ENCODE results near the gene TNFRSF18.

Gene TNFRSF18

DNA sequence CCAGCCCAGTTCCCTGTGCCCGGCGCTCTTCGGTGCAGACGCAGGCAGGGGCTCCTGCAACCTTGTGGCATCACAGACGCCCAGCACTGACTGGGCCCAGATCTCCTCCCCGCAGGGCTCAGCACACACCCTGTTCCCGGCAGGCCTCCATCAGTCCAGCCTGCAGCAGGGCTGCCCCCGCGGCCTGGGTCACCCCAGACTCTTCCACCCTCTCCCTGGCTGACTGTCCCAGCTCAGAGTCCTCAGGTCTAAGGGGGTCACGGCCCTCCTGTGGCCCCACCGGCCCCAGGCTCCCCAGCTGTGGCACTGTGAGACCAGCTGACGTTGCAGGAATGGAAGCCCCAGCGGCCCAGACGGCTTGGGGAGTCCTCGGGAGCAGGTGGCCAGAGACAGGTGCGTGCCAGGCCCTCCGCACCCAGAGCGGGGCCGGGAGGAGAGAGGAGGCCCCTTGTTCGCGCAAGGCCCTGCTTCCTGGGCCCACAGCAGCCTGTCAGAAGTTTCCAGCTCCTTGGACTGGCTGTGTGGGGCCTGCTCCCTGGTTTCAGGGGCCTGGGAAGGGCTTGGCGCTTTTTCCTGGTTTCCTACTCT, 29.9 kb upstream of the TNFRSF18 start:
- Mint-ChIP-seq H3K9me3 (no peaks in the 10 kb centered on the region), H3K27me3 (peaks cover 1% of the 10 kb centered on the region), H3K27ac (no peak overlapping the region), H3K36me3 (ENCODE audit: low read depth) (peaks cover 11% of the 10 kb centered on the region), H3K4me3 (no peak overlapping the region), H3K4me1 (peaks cover 14% of the 10 kb centered on the region)
- ATAC-seq (no peak), DNase-seq (no peak)

GRCh38 chr1:1235016-1235744, 28.8 kb upstream of the TNFRSF18 start:
- DNase-seq (no peak), ATAC-seq (no peak)
- H3K9me3 Mint-ChIP-seq, result no peaks in the 10 kb centered on the region
- peaks cover 19% of the 10 kb centered on the region for H3K36me3 Mint-ChIP-seq (ENCODE audit: low read depth)
- H3K4me3 Mint-ChIP-seq, result peak overlapping the region; percentile 81
- peaks cover 22% of the 10 kb centered on the region for H3K4me1 Mint-ChIP-seq
- H3K27ac Mint-ChIP-seq, result no peak overlapping the region
- H3K27me3 Mint-ChIP-seq, result peaks cover 1% of the 10 kb centered on the region

DNA sequence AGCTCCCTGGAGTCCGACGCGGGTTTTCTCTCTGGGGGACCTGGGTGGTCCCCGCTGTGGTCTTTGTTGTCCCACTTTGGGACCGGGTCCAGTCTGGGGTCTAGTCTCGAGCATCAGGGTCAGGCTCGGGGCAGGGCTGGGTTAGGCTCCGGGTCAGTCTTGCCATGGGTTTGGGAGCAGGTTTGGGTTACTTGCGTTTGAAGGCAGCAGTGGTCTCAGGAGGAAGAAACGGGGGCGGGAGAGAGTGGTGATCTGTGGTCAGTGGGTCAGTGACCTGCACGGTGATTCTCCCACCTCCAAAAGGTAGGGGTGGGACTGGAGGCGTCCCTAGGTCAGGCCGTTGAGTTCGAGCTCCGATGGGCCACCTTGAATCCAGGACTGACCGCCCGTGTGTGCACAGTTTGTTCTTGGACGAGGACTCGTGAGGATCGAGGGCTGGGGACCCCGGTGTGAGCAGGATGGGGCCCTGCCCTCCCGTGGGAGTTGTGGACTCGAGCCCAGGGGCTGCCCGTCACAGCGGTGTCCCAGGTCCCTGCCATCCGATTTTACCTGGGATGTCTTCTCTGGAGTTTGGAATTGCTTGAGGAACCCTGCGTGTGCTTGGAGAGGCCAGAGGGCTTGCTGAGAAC, 27.9 kb upstream of the TNFRSF18 start:
- Mint-ChIP-seq H3K4me3 (peak overlapping the region; percentile 81), H3K9me3 (no peaks in the 10 kb centered on the region), H3K27ac (peak overlapping the region; percentile 92), H3K36me3 (ENCODE audit: low read depth) (peaks cover 24% of the 10 kb centered on the region), H3K27me3 (peaks cover 1% of the 10 kb centered on the region), H3K4me1 (peaks cover 31% of the 10 kb centered on the region)
- ATAC-seq (no peak), DNase-seq (no peak)

- no peaks in the 10 kb centered on the region for H3K9me3 Mint-ChIP-seq
- ATAC-seq, result no peak
- H3K36me3 Mint-ChIP-seq (ENCODE audit: low read depth), result peaks cover 24% of the 10 kb centered on the region
- DNase-seq, result no peak
- peak overlapping the region; percentile 92 for H3K27ac Mint-ChIP-seq
- peaks cover 35% of the 10 kb centered on the region for H3K4me1 Mint-ChIP-seq
- peak overlapping the region; percentile 81 for H3K4me3 Mint-ChIP-seq
- H3K27me3 Mint-ChIP-seq, result no peaks in the 10 kb centered on the region
Measured at GRCh38 chr1:1233567-1233892, 27.1 kb upstream of the TNFRSF18 start.

- H3K4me1 Mint-ChIP-seq, result peaks cover 35% of the 10 kb centered on the region
- H3K9me3 Mint-ChIP-seq, result no peaks in the 10 kb centered on the region
- DNase-seq (no peak), ATAC-seq (no peak)
- peak overlapping the region; percentile 92 for H3K27ac Mint-ChIP-seq
- H3K4me3 Mint-ChIP-seq, result peak overlapping the region; percentile 81
- H3K36me3 Mint-ChIP-seq (ENCODE audit: low read depth), result peaks cover 24% of the 10 kb centered on the region
- no peaks in the 10 kb centered on the region for H3K27me3 Mint-ChIP-seq
Measured at GRCh38 chr1:1232796-1233566, 26.6 kb upstream of the TNFRSF18 start.

DNA sequence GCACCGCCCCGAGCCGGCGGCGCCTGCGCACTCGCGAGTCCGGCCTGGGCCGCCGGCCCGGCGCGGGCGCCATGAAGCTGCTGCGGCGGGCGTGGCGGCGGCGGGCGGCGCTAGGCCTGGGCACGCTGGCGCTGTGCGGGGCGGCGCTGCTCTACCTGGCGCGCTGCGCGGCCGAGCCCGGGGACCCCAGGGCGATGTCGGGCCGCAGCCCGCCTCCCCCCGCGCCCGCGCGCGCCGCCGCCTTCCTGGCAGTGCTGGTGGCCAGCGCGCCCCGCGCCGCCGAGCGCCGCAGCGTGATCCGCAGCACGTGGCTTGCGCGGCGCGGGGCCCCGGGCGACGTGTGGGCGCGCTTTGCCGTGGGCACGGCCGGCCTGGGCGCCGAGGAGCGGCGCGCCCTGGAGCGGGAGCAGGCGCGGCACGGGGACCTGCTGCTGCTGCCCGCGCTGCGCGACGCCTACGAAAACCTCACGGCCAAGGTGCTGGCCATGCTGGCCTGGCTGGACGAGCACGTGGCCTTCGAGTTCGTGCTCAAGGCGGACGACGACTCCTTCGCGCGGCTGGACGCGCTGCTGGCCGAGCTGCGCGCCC, 25.9 kb upstream of the TNFRSF18 start, which contains the start of gene B3GALT6:
TSS of gene B3GALT6 (plus strand) at position 30 of the 588 bp plus-strand sequence. CDS start at position 72, 42 bp downstream.
- ATAC-seq (no peak), DNase-seq (no peak)
- H3K27me3 Mint-ChIP-seq, result no peaks in the 10 kb centered on the region
- peak within 1 kb of the TSS; percentile 84 for H3K27ac Mint-ChIP-seq
- H3K9me3 Mint-ChIP-seq, result no peaks in the 10 kb centered on the region
- H3K36me3 Mint-ChIP-seq (ENCODE audit: low read depth), result peaks cover 28% of the 10 kb centered on the region
- H3K4me3 Mint-ChIP-seq, result peak within 1 kb of the TSS; percentile 89
- peaks cover 35% of the 10 kb centered on the region for H3K4me1 Mint-ChIP-seq

DNA sequence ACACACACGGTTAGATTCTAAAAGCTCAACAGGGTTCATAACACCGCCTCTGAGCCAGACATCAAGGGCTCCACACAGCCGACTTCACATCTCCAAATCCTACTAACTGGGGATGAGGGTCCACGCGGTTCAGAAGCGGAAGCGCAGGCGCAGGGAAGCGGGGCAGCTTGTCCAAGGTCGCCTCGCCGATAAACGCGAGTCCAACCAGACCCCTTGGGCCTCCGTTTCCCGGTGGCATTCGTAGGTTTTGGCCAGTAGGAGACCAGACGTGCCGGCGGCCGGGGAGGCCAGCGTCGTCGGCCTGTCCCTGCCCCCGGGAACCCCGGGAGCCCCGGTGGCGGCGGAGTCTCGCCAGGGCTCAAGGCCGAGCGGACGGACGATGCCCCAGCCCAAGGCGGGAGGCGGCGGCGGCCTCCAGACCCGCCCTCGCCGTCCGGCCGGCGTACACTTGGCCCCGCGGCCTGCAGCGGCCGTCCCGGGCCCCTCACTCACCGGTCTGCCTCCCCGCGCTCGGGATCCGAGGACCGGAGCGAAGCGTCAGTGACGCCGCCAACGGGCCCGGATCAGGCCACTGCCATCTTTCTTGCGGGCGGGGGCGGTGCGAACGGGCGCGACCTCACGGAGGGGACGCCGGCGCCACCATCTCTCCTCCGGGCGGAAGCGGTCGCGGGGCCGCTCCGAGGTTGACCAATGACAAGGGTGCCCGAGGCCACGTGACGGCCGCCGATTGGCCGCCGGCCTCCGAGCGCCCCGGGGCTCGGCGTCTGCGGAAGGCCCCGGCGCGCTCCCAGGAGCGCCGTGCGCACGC, 25.2 kb upstream of the TNFRSF18 start, which contains the start of gene SDF4:
TSS of gene SDF4 (minus strand) at position 602 of the 808 bp plus-strand sequence. CDS start 3,229 bp downstream, outside the sequence.
- Mint-ChIP-seq H3K9me3 (no peaks in the 10 kb centered on the region), H3K27me3 (no peaks in the 10 kb centered on the region), H3K4me3 (peak within 1 kb of the TSS; percentile 89), H3K4me1 (peaks cover 35% of the 10 kb centered on the region), H3K36me3 (ENCODE audit: low read depth) (peaks cover 28% of the 10 kb centered on the region), H3K27ac (peak within 1 kb of the TSS; percentile 84)
- peak; percentile 98 for DNase-seq
- peak; percentile 92 for ATAC-seq

DNA sequence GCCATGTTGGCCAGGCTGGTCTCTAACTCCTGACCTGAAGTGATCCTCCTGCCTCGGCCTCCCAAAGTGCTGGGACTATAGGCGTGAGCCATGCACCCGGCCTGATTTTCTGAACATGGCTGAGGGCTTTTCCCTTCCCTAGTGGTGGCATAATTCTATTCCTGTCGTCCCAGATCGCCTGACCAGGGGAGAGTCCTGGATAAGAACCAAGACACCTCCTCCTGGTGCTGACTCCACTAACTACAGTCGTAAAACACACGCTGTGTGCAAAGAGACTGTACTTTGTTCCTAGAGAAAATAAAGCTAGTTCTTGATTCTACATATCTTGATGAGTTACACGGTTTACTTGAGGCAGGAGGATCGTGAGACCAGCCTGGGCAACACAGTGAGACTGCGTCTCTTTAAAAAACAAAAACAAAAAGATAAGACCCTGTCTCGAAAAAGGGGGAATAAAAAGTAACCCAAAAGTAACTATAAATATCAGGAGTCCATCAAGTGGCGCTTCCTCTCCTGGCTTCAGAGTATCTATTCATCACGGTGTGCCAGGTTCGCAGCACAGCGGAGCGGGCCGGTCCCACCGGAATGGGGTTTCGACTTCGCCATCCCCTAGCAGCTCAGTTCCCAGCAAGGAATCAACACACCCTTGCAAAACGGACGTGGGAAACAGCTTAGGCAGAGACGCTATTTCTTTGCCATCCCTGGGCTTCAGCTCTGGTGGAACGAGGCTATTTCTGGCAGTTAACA, 24.4 kb upstream of the TNFRSF18 start:
- no peak for ATAC-seq
- H3K27me3 Mint-ChIP-seq, result no peaks in the 10 kb centered on the region
- peak; percentile 31 for DNase-seq
- H3K27ac Mint-ChIP-seq, result peak overlapping the region; percentile 84
- peaks cover 37% of the 10 kb centered on the region for H3K4me1 Mint-ChIP-seq
- H3K9me3 Mint-ChIP-seq, result no peaks in the 10 kb centered on the region
- peaks cover 28% of the 10 kb centered on the region for H3K36me3 Mint-ChIP-seq (ENCODE audit: low read depth)
- H3K4me3 Mint-ChIP-seq, result peak overlapping the region; percentile 89

- H3K27me3 Mint-ChIP-seq, result no peaks in the 10 kb centered on the region
- no peaks in the 10 kb centered on the region for H3K9me3 Mint-ChIP-seq
- DNase-seq, result no peak
- H3K4me3 Mint-ChIP-seq, result peak overlapping the region; percentile 89
- ATAC-seq, result no peak
- peak overlapping the region; percentile 78 for H3K27ac Mint-ChIP-seq
- H3K36me3 Mint-ChIP-seq (ENCODE audit: low read depth), result peaks cover 31% of the 10 kb centered on the region
- peaks cover 38% of the 10 kb centered on the region for H3K4me1 Mint-ChIP-seq
Measured at GRCh38 chr1:1229770-1230169, 23.4 kb upstream of the TNFRSF18 start.

GRCh38 chr1:1228596-1229321, 22.4 kb upstream of the TNFRSF18 start:
- no peaks in the 10 kb centered on the region for H3K9me3 Mint-ChIP-seq
- peaks cover 26% of the 10 kb centered on the region for H3K36me3 Mint-ChIP-seq (ENCODE audit: low read depth)
- no peak overlapping the region for H3K27ac Mint-ChIP-seq
- DNase-seq (no peak), ATAC-seq (no peak)
- peaks cover 28% of the 10 kb centered on the region for H3K4me1 Mint-ChIP-seq
- no peaks in the 10 kb centered on the region for H3K27me3 Mint-ChIP-seq
- H3K4me3 Mint-ChIP-seq, result no peak overlapping the region

- H3K36me3 Mint-ChIP-seq (ENCODE audit: low read depth), result peaks cover 25% of the 10 kb centered on the region
Measured at GRCh38 chr1:1228187-1228586, 21.8 kb upstream of the TNFRSF18 start.

DNA sequence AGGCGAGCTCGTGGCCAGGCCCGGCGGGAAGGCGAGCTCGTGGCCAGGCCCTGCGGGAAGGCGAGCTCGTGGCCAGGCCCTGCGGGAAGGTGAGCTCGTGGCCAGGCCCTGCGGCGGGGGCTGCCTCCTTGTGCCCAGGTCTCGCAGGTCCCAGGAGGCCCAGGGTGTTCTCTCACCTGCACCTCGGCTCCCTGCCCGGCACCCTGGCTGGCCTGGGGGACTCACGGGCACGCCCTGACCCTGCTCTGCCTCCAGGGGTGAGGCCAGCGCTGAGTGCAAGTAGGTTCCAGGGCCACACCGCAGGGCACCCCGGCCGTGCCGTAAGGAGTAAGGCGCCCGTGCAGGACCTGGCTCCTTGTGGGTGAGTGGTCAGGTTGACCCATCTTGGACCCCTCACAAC, 21.0 kb upstream of the TNFRSF18 start:
- no peak for ATAC-seq
- Mint-ChIP-seq H3K4me3 (no peak overlapping the region), H3K27me3 (no peaks in the 10 kb centered on the region), H3K36me3 (ENCODE audit: low read depth) (peaks cover 31% of the 10 kb centered on the region), H3K27ac (no peak overlapping the region), H3K9me3 (no peaks in the 10 kb centered on the region), H3K4me1 (peaks cover 24% of the 10 kb centered on the region)
- no peak for DNase-seq

More at GRCh38 chr1:1228187-1228586, 21.8 kb upstream of the TNFRSF18 start:
- ATAC-seq (no peak), DNase-seq (no peak)
- no peak overlapping the region for H3K27ac Mint-ChIP-seq
- H3K4me1 Mint-ChIP-seq, result peaks cover 24% of the 10 kb centered on the region
- no peak overlapping the region for H3K4me3 Mint-ChIP-seq
- no peaks in the 10 kb centered on the region for H3K9me3 Mint-ChIP-seq
- no peaks in the 10 kb centered on the region for H3K27me3 Mint-ChIP-seq

Data from activated naive CD8-positive, alpha-beta T cell treated with anti-CD3 and anti-CD28 coated beads, Interleukin-2, amount 50 U/mL, for 24 hours (primary cell).